DOHH2 (cell line): ENCODE results near the gene EIF2D.

Experiments
- CTCF ChIP-seq: fragments of 200-600 bp; sonication (generic); IDR thresholded peaks from one replicate; pipeline ENCODE4 v1.5.1; 2014; ENCODE audit warnings: antibody characterized with exemption, mild to moderate bottlenecking, low read depth, low read length; ENCODE audit not compliant: poor library complexity, severe bottlenecking
- EZH2phosphoT487 ChIP-seq: fragments of 200-600 bp; sonication (generic); IDR thresholded peaks from 2 replicates; pipeline ENCODE4 v1.6.1; 2017; ENCODE audit warnings: borderline replicate concordance, mild to moderate bottlenecking, antibody characterized with exemption, low read length, moderate library complexity, mixed read lengths

- TF ChIP-seq CTCF: no peak
- TF ChIP-seq EZH2phosphoT487: no peak
Observed at GRCh38 chr1:206647224-206647623, 35.0 kb upstream of the EIF2D start.
